WTC11 (cell line): Measurements from ENCODE around the gene TIMP4. TPM values are rescaled to one million over a fixed set of nuclear protein-coding genes. Genes with fewer than 3 reads are reported as not detected.

Experiments
- ATAC-seq: fragments of 200-7000 bp; cut with Tn5 transposase; 2 replicates; pipeline ENCODE4 v1.10.0; 2021; ENCODE audit warnings: mild to moderate bottlenecking, moderate library complexity
- CTCF ChIA-PET: fragments of 300-600 bp; sonication (Branson Sonifier 250); formaldehyde crosslinking; loops from one replicate; lab custom pipeline; 2021; ENCODE audit warnings: antibody characterized with exemption; lab: Charles Lee
- POLR2A ChIA-PET: fragments of 350-600 bp; sonication (Branson Sonifier 250); formaldehyde crosslinking; loops from one replicate; lab custom pipeline; 2021; ENCODE audit warnings: antibody characterized with exemption; lab: Charles Lee
- DNase-seq: peaks from one replicate; pipeline ENCODE4 v3.0.0; 2021; ENCODE audit warnings: low spot score
- H3K27ac Mint-ChIP-seq: 2 replicates; pipeline ENCODE4 v1.8.0; 2021; ENCODE audit warnings: mixed read lengths
- H3K27me3 Mint-ChIP-seq: 2 replicates; pipeline ENCODE4 v1.8.0; 2021; ENCODE audit warnings: low read depth, mild to moderate bottlenecking, moderate library complexity, mixed read lengths
- H3K36me3 Mint-ChIP-seq: 2 replicates; pipeline ENCODE4 v1.8.0; 2021; ENCODE audit warnings: mixed read lengths
- H3K4me1 Mint-ChIP-seq: 2 replicates; pipeline ENCODE4 v1.8.0; 2022; ENCODE audit warnings: mixed read lengths
- H3K4me3 Mint-ChIP-seq: 2 replicates; pipeline ENCODE4 v1.8.0; 2021; ENCODE audit warnings: mild to moderate bottlenecking, moderate library complexity, mixed read lengths
- H3K9me3 Mint-ChIP-seq: 2 replicates; pipeline ENCODE4 v1.8.0; 2021; ENCODE audit warnings: mixed read lengths
- CREB1 ChIP-seq: sonication (generic); formaldehyde crosslinking; IDR thresholded peaks from 2 replicates; pipeline ENCODE4 v1.8.0; 2023; ENCODE audit warnings: mild to moderate bottlenecking, missing genetic modification reagents
- CREM ChIP-seq: sonication (generic); formaldehyde crosslinking; IDR thresholded peaks from 2 replicates; pipeline ENCODE4 v1.8.1; 2022; ENCODE audit warnings: mild to moderate bottlenecking, missing genetic modification reagents, moderate library complexity
- EMX1 ChIP-seq: fragments of 250-450 bp; sonication (Bioruptor Pico); IDR thresholded peaks from 2 replicates; pipeline ENCODE4 v1.8.0; 2021; ENCODE audit warnings: mild to moderate bottlenecking
- ETV6 ChIP-seq: sonication (generic); formaldehyde crosslinking; IDR thresholded peaks from 2 replicates; pipeline ENCODE4 v1.8.1; 2022; ENCODE audit warnings: mild to moderate bottlenecking, missing genetic modification reagents
- JUN ChIP-seq: sonication (generic); formaldehyde crosslinking; IDR thresholded peaks from 2 replicates; pipeline ENCODE4 v1.8.0; 2023; ENCODE audit warnings: mild to moderate bottlenecking, missing genetic modification reagents
- MXD4 ChIP-seq: fragments of 250-450 bp; sonication (Bioruptor Pico); IDR thresholded peaks from 2 replicates; pipeline ENCODE4 v1.8.0; 2021; ENCODE audit warnings: mild to moderate bottlenecking, moderate library complexity, borderline replicate concordance
- NR3C1 ChIP-seq: sonication (generic); formaldehyde crosslinking; conservative IDR thresholded peaks from 2 replicates; pipeline ENCODE4 v1.8.1; 2023; ENCODE audit warnings: low read depth, mild to moderate bottlenecking, missing genetic modification reagents
- RELA ChIP-seq: sonication (generic); formaldehyde crosslinking; IDR thresholded peaks from 2 replicates; pipeline ENCODE4 v1.8.1; 2022; ENCODE audit warnings: missing genetic modification reagents, mild to moderate bottlenecking, borderline replicate concordance
- SMAD4 ChIP-seq: sonication (generic); formaldehyde crosslinking; IDR thresholded peaks from 2 replicates; pipeline ENCODE4 v1.8.0; 2022; ENCODE audit warnings: mild to moderate bottlenecking, missing genetic modification reagents
- SOX15 ChIP-seq: fragments of 250-450 bp; sonication (Bioruptor Pico); IDR thresholded peaks from 2 replicates; pipeline ENCODE4 v1.9.0; 2021; ENCODE audit warnings: mild to moderate bottlenecking
- ZNF219 ChIP-seq: sonication (generic); formaldehyde crosslinking; IDR thresholded peaks from 2 replicates; pipeline ENCODE4 v1.8.0; 2023; ENCODE audit warnings: missing genetic modification reagents, mild to moderate bottlenecking, borderline replicate concordance
- ZNF232 ChIP-seq: sonication (generic); formaldehyde crosslinking; IDR thresholded peaks from 2 replicates; pipeline ENCODE4 v1.8.0; 2022; ENCODE audit warnings: mild to moderate bottlenecking, missing genetic modification reagents
- total RNA-seq: library from RNA; stranded (reverse); gene quantifications from 3 replicates; pipeline ENCODE4 v1.2.3, GENCODE V29; 2021
- TF ChIP-seq, protein P1 (sequence below): fragments of 250-450 bp; sonication (Bioruptor Pico); IDR thresholded peaks from 2 replicates; pipeline ENCODE4 v1.9.0; 2021; ENCODE audit warnings: mild to moderate bottlenecking
- TF ChIP-seq, protein P2 (sequence below): fragments of 200-600 bp; IDR thresholded peaks from 2 replicates; pipeline ENCODE4 v1.8.0; 2022; ENCODE audit warnings: antibody characterized with exemption
- TF ChIP-seq, protein P3 (sequence below): sonication (generic); formaldehyde crosslinking; IDR thresholded peaks from 2 replicates; pipeline ENCODE4 v1.8.1; 2022; ENCODE audit warnings: missing genetic modification reagents, borderline replicate concordance
- TF ChIP-seq, protein P4 (sequence below): sonication (generic); formaldehyde crosslinking; conservative IDR thresholded peaks from 2 replicates; pipeline ENCODE4 v1.8.1; 2022; ENCODE audit warnings: mild to moderate bottlenecking, missing genetic modification reagents
- TF ChIP-seq, protein P5 (sequence below): sonication (generic); formaldehyde crosslinking; IDR thresholded peaks from 2 replicates; pipeline ENCODE4 v1.8.1; 2022; ENCODE audit warnings: mild to moderate bottlenecking, missing genetic modification reagents, moderate library complexity, borderline replicate concordance

Gene TIMP4
- total RNA-seq, 1 experiment from 2014 or later = 11.8 TPM

DNA sequence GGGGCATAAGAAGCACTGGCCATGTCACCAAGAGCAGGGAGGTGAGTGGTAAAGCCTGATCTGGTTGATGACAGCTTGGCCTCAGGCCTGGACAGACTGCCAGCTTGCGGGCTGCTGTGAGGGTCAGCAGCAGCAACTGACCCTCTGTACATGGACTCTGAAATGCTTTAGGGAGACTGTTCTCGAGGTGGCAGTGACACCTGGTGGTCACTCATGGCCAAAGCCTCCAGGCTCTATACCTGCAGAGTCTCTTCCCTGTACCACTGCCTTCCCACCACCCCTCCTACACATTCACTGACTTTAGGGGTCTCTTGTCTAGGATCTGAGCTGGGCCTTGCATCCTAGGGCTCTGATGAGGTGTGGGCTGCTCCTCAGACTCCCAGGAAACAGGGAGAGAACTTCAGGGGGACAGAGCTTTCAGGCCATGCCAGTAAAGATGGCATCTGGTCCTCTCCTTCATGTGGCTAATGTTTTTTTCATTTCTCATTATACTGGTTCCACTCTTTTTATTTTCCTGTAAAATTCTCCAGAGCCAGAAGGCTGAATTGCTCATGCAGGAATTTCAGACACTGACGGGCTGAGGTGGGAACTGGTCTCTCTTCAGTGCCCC, 17.2 kb upstream of the TIMP4 start:
- peak; percentile 96 for ATAC-seq
- Mint-ChIP-seq H3K27ac (no peak overlapping the region), H3K9me3 (peaks cover 28% of the 10 kb centered on the region)

DNA sequence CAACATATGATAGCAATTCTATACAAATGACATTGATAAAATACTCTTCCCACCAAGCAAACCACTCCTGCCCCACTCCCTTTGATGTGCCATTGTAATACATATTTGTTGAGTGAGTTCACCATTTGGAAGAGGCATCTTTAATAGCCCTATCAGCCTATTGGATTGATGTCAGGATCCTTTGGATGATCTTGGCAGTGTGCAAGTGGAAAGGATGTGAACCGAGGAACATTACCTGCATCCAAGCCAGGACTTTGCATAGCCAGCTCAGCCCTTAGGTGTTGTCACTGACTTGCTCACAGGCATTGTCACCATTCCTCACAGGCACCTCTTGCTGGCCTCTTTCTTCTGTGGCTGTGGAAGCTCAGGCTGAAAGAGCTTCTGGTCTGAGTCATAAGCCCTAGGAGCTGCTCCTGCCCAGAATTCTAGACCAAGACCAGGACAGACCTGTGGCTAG, 16.5 kb upstream of the TIMP4 start:
- CTCF ChIA-PET = interaction anchor here (0.6 to 2.8 kb wide), 11 partner anchors 15 to 309 kb away, joined by 3 to 37 read pairs (median 5); partner anchors contain the start of genes TIMP4 and TSEN2
- TF ChIP-seq CREB1 (CRISPR knock-in tag) (no peak), SMAD4 (no peak), ZNF232 (CRISPR knock-in tag) (no peak), EMX1 (CRISPR knock-in tag) (no peak)
- TF ChIP-seq, protein P1, sequence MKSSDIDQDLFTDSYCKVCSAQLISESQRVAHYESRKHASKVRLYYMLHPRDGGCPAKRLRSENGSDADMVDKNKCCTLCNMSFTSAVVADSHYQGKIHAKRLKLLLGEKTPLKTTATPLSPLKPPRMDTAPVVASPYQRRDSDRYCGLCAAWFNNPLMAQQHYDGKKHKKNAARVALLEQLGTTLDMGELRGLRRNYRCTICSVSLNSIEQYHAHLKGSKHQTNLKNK (CRISPR knock-in tag) = no peak

More for the DNA sequence above, 17.2 kb upstream of the TIMP4 start:
- H3K4me3 Mint-ChIP-seq = no peak overlapping the region
- H3K27me3 Mint-ChIP-seq = no peaks in the 10 kb centered on the region
- POLR2A ChIA-PET = interaction anchor here (0.8 kb wide), 1 partner anchor 41 kb away, joined by 3 read pairs; no protein-coding TSS in a partner anchor
- DNase-seq = peak; percentile 76
- no peaks in the 10 kb centered on the region for H3K4me1 Mint-ChIP-seq
- H3K36me3 Mint-ChIP-seq = peaks cover 36% of the 10 kb centered on the region
- TF ChIP-seq, protein P2, sequence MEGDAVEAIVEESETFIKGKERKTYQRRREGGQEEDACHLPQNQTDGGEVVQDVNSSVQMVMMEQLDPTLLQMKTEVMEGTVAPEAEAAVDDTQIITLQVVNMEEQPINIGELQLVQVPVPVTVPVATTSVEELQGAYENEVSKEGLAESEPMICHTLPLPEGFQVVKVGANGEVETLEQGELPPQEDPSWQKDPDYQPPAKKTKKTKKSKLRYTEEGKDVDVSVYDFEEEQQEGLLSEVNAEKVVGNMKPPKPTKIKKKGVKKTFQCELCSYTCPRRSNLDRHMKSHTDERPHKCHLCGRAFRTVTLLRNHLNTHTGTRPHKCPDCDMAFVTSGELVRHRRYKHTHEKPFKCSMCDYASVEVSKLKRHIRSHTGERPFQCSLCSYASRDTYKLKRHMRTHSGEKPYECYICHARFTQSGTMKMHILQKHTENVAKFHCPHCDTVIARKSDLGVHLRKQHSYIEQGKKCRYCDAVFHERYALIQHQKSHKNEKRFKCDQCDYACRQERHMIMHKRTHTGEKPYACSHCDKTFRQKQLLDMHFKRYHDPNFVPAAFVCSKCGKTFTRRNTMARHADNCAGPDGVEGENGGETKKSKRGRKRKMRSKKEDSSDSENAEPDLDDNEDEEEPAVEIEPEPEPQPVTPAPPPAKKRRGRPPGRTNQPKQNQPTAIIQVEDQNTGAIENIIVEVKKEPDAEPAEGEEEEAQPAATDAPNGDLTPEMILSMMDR = peak; percentile 70
- TF ChIP-seq JUN (CRISPR knock-in tag) (no peak), ETV6 (0 out of 2 replicates have a peak, but pooled peaks have one; percentile 17)
- TF ChIP-seq, protein P3, sequence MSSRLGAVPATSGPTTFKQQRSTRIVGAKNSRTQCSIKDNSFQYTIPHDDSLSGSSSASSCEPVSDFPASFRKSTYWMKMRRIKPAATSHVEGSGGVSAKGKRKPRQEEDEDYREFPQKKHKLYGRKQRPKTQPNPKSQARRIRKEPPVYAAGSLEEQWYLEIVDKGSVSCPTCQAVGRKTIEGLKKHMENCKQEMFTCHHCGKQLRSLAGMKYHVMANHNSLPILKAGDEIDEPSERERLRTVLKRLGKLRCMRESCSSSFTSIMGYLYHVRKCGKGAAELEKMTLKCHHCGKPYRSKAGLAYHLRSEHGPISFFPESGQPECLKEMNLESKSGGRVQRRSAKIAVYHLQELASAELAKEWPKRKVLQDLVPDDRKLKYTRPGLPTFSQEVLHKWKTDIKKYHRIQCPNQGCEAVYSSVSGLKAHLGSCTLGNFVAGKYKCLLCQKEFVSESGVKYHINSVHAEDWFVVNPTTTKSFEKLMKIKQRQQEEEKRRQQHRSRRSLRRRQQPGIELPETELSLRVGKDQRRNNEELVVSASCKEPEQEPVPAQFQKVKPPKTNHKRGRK = no peak
- CTCF ChIA-PET = interaction anchor here (0.6 to 2.8 kb wide), 17 partner anchors 11 to 308 kb away, joined by 3 to 37 read pairs (median 3); partner anchors contain the start of genes TIMP4 and TSEN2

DNA sequence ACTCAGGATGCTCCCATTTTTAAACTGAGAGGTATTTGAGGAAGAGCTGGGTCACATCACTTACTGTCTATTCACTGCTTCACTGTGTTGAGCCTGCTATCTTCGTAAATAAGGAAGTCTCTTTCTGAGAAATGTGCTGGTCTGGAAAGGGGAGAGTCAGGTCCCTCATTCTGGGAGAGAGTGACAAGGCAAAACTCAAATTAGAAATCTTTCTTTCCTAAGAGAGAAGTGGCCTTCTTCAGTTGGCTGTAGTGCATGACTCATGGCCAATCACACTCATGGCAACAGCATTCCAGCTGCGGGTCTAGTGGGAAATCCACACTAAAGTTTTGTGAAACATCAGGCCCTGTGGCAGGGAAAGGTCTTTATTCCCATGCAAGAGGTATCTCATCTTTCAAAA, 11.5 kb upstream of the TIMP4 start:
- Mint-ChIP-seq H3K4me3 (no peak overlapping the region), H3K36me3 (peaks cover 62% of the 10 kb centered on the region), H3K27me3 (no peaks in the 10 kb centered on the region), H3K27ac (no peak overlapping the region), H3K9me3 (peaks cover 31% of the 10 kb centered on the region), H3K4me1 (no peaks in the 10 kb centered on the region)
- ATAC-seq (no peak), DNase-seq (no peak)
- ChIA-PET CTCF (no interaction called here), POLR2A (no interaction called here)
- TF ChIP-seq, protein P4, sequence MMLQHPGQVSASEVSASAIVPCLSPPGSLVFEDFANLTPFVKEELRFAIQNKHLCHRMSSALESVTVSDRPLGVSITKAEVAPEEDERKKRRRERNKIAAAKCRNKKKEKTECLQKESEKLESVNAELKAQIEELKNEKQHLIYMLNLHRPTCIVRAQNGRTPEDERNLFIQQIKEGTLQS (CRISPR knock-in tag) = no peak
- no peak for TF ChIP-seq ZNF219 (CRISPR knock-in tag)
- no peak for TF ChIP-seq NR3C1 (CRISPR knock-in tag)
- TF ChIP-seq RELA (CRISPR knock-in tag) = no peak
- TF ChIP-seq MXD4 (CRISPR knock-in tag) = no peak
- no peak for TF ChIP-seq SOX15
- TF ChIP-seq, protein P5, sequence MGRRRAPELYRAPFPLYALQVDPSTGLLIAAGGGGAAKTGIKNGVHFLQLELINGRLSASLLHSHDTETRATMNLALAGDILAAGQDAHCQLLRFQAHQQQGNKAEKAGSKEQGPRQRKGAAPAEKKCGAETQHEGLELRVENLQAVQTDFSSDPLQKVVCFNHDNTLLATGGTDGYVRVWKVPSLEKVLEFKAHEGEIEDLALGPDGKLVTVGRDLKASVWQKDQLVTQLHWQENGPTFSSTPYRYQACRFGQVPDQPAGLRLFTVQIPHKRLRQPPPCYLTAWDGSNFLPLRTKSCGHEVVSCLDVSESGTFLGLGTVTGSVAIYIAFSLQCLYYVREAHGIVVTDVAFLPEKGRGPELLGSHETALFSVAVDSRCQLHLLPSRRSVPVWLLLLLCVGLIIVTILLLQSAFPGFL = no peak
- TF ChIP-seq CREM (CRISPR knock-in tag) = no peak

More for the DNA sequence above, 16.5 kb upstream of the TIMP4 start:
- Mint-ChIP-seq H3K36me3 (peaks cover 43% of the 10 kb centered on the region), H3K9me3 (peaks cover 31% of the 10 kb centered on the region), H3K27me3 (no peaks in the 10 kb centered on the region), H3K4me3 (no peak overlapping the region), H3K4me1 (no peaks in the 10 kb centered on the region), H3K27ac (no peak overlapping the region)
- no peak for ATAC-seq
- POLR2A ChIA-PET = interaction anchor here (0.8 kb wide), 1 partner anchor 40 kb away, joined by 3 read pairs; no protein-coding TSS in a partner anchor
- no peak for DNase-seq
